Liver (tissue), 9 donors: Measurements from ENCODE around the gene CFAP57. TPM values are rescaled to one million over a fixed set of nuclear protein-coding genes. Genes with fewer than 3 reads are reported as not detected.
A peak's percentile ranks its signal among the peaks of the same experiment; 100 is the strongest.

Experiments used
- DNase-seq: peaks from one replicate; pipeline ENCODE4 v3.0.0-alpha.2; 2017; ENCODE audit warnings: low spot score
- H3K27ac ChIP-seq, 2 donors: one replicate each; pipeline ENCODE4 v1.7.0; 2013; ENCODE audit warnings: inconsistent platforms in 2 of 2, low read length in 2 of 2, control low read depth in 1 of 2, low read depth in 1 of 2, mild to moderate bottlenecking in 1 of 2
- H3K27me3 ChIP-seq, 4 donors: one replicate each; pipeline versions ENCODE4 v1.6.1 to v1.7.0; 2013; ENCODE audit warnings: low read length in 3 of 4, inconsistent platforms in 1 of 4, mild to moderate bottlenecking in 1 of 4, moderate library complexity in 1 of 4; ENCODE audit not compliant: control insufficient read depth in 4 of 4, insufficient read depth in 4 of 4
- H3K36me3 ChIP-seq, 4 donors: one replicate each; pipeline versions ENCODE4 v1.6.1 to v1.7.0; 2013; ENCODE audit warnings: low read length in 3 of 4, mild to moderate bottlenecking in 3 of 4, low read depth in 1 of 4, moderate library complexity in 1 of 4; ENCODE audit not compliant: control insufficient read depth in 4 of 4, insufficient read depth in 3 of 4
- H3K4me1 ChIP-seq, 4 donors: one replicate each; pipeline versions ENCODE4 v1.6.1 to v1.7.0; 2013; ENCODE audit warnings: low read length in 3 of 4, mild to moderate bottlenecking in 3 of 4, moderate library complexity in 1 of 4; ENCODE audit not compliant: control insufficient read depth in 4 of 4, insufficient read depth in 4 of 4
- H3K4me3 ChIP-seq, 3 donors: one replicate each; pipeline versions ENCODE4 v1.6.1 to v1.7.0; 2013; ENCODE audit warnings: low read length in 3 of 3, control low read depth in 1 of 3, low read depth in 1 of 3, mild to moderate bottlenecking in 1 of 3
- H3K9ac ChIP-seq, 2 donors: one replicate each; pipeline ENCODE4 v1.7.0; 2013; ENCODE audit warnings: low read length in 2 of 2, mild to moderate bottlenecking in 2 of 2, moderate library complexity in 2 of 2, control low read depth in 1 of 2, low read depth in 1 of 2
- H3K9me3 ChIP-seq, 4 donors: one replicate each; pipeline versions ENCODE4 v1.6.1 to v1.7.0; 2013; ENCODE audit warnings: low read length in 3 of 4; ENCODE audit not compliant: control insufficient read depth in 4 of 4
- ATF3 ChIP-seq: IDR thresholded peaks from 2 replicates; pipeline ENCODE4 v1.6.1; 2016; ENCODE audit warnings: antibody characterized with exemption
- CTCF ChIP-seq: fragments of 150-350 bp; IDR thresholded peaks from 2 replicates; pipeline ENCODE4 v1.5.1; 2017; ENCODE audit warnings: improper control_type of control experiment, low read depth, low read length; ENCODE audit not compliant: missing input control
- EGR1 ChIP-seq, 2 donors: IDR thresholded peaks; 2 replicates each; pipeline ENCODE4 v1.6.1; 2016 to 2018; ENCODE audit warnings: antibody characterized with exemption in 2 of 2, low read depth in 2 of 2
- FOXA1 ChIP-seq: IDR thresholded peaks from 2 replicates; pipeline ENCODE4 v1.6.1; 2016; ENCODE audit warnings: antibody characterized with exemption
- FOXA2 ChIP-seq: IDR thresholded peaks from 2 replicates; pipeline ENCODE4 v1.6.1; 2016; ENCODE audit warnings: antibody characterized with exemption
- GABPA ChIP-seq, 2 donors: IDR thresholded peaks in 1 of 2; conservative IDR thresholded peaks in 1 of 2; 2 replicates each; pipeline ENCODE4 v1.6.1; 2016; ENCODE audit warnings: antibody characterized with exemption in 2 of 2, mild to moderate bottlenecking in 1 of 2, moderate library complexity in 1 of 2
- HNF4A ChIP-seq, 2 donors: conservative IDR thresholded peaks; 2 replicates each; pipeline ENCODE4 v1.6.1; 2016; ENCODE audit warnings: antibody characterized with exemption in 2 of 2, mild to moderate bottlenecking in 2 of 2
- HNF4G ChIP-seq: IDR thresholded peaks from 2 replicates; pipeline ENCODE4 v1.6.1; 2016; ENCODE audit warnings: antibody characterized with exemption
- JUND ChIP-seq, 2 donors: IDR thresholded peaks; 2 replicates each; pipeline ENCODE4 v1.6.1; 2016; ENCODE audit warnings: antibody characterized with exemption in 2 of 2
- MAX ChIP-seq: IDR thresholded peaks from 2 replicates; pipeline ENCODE4 v1.6.1; 2016; ENCODE audit warnings: antibody characterized with exemption
- NR2F2 ChIP-seq: IDR thresholded peaks from 2 replicates; pipeline ENCODE4 v1.6.1; 2016; ENCODE audit warnings: antibody characterized with exemption
- RAD21 ChIP-seq, 2 donors: IDR thresholded peaks; 2 replicates each; pipeline ENCODE4 v1.6.1; 2016; ENCODE audit warnings: antibody characterized with exemption in 2 of 2, mild to moderate bottlenecking in 2 of 2
- REST ChIP-seq: IDR thresholded peaks from 2 replicates; pipeline ENCODE4 v1.6.1; 2016; ENCODE audit warnings: antibody characterized with exemption, mild to moderate bottlenecking
- RXRA ChIP-seq, 2 donors: IDR thresholded peaks; 2 replicates each; pipeline ENCODE4 v1.6.1; 2017 to 2018; ENCODE audit warnings: antibody characterized with exemption in 2 of 2, mild to moderate bottlenecking in 1 of 2
- SP1 ChIP-seq: IDR thresholded peaks from 2 replicates; pipeline ENCODE4 v1.6.1; 2018; ENCODE audit warnings: antibody characterized with exemption, mild to moderate bottlenecking
- TAF1 ChIP-seq: conservative IDR thresholded peaks from 2 replicates; pipeline ENCODE4 v1.6.1; 2016; ENCODE audit warnings: antibody characterized with exemption, mild to moderate bottlenecking
- YY1 ChIP-seq: IDR thresholded peaks from 2 replicates; pipeline ENCODE4 v1.6.1; 2016; ENCODE audit warnings: antibody characterized with exemption, mild to moderate bottlenecking
- ZBTB33 ChIP-seq: IDR thresholded peaks from 2 replicates; pipeline ENCODE4 v1.6.1; 2016; ENCODE audit warnings: antibody characterized with exemption
- WGBS: extraction: QIAGEN DNeasy Blood & Tissue Kit; methylation state at CpG from one replicate; pipeline ENCODE4 v1.1.7; 2013; 5-methylcytosine and 5-hydroxymethylcytosine counted together
- polyA plus RNA-seq, 2 donors: library from polyadenylated mRNA; stranded (reverse) in 1 of 2; unstranded in 1 of 2; fragments of 200-250 nt in 1 of 2; fragments of >200 nt in 1 of 2; fragmentation: Nextera tagmentation in 1 of 2; extraction: Ambion mirVana in 1 of 2; gene quantifications; one replicate each; pipeline versions ENCODE4 v1.2.1 to v1.2.3, GENCODE V29; 2013 to 2015
- total RNA-seq, 2 donors: library from RNA; depleted of rRNA; stranded (reverse); fragments of >200 nt; gene quantifications; one replicate each; pipeline ENCODE4 v1.2.3, GENCODE V29; 2014
- donor health status: healthy.
- donor health status: healthy.
- donor health status: healthy.
- donor health status: healthy.
- donor health status: healthy.

The CFAP57 gene
- total and polyA plus RNA-seq, 4 donors, result under 0.01 to 14.5 (median 0.10) TPM

- Histone ChIP-seq H3K9me3 (no peaks in the 10 kb centered on the region), H3K4me1 (peaks cover 5 to 50% (median 41%) of the 10 kb centered on the region in 4 donors), H3K27me3 (no peaks in the 10 kb centered on the region), H3K27ac (no peak overlapping the region), H3K36me3 (no peaks in the 10 kb centered on the region), H3K9ac (no peak overlapping the region), H3K4me3 (no peak overlapping the region)
- TF ChIP-seq ATF3 (no peak), RXRA (IDR thresholded peaks at IDR 0.05) (no peak), FOXA2 (no peak), ZBTB33 (no peak), JUND (IDR thresholded peaks at IDR 0.05) (no peak), SP1 (no peak)
- WGBS, result 88% methylated on average over 4 of the region's 4 CpGs
- peak; percentile 13 for DNase-seq
Measured at GRCh38 chr1:43232482-43232881, 60.4 kb downstream of the CFAP57 start.

GRCh38 chr1:43233631-43234030 is 61.5 kb downstream of the CFAP57 start:
- no peaks in the 10 kb centered on the region for H3K27me3 ChIP-seq
- 90% methylated on average over 5 of the region's 5 CpGs for WGBS
- H3K9ac ChIP-seq, result no peak overlapping the region
- DNase-seq, result no peak
- H3K9me3 ChIP-seq, result no peaks in the 10 kb centered on the region
- no peak overlapping the region for H3K27ac ChIP-seq
- no peak overlapping the region for H3K4me3 ChIP-seq
- no peak for TF ChIP-seq ATF3
- no peak for TF ChIP-seq HNF4A (conservative IDR thresholded peaks at IDR 0.05)
- no peak for TF ChIP-seq CTCF
- no peak for TF ChIP-seq FOXA1
- no peak for TF ChIP-seq TAF1
- TF ChIP-seq HNF4G, result no peak
- no peak for TF ChIP-seq SP1
- no peak for TF ChIP-seq EGR1 (IDR thresholded peaks at IDR 0.05; ENCODE audit: low read depth in 2 of 2)
- no peak for TF ChIP-seq JUND (IDR thresholded peaks at IDR 0.05)
- no peak for TF ChIP-seq RXRA (IDR thresholded peaks at IDR 0.05)
- TF ChIP-seq MAX, result no peak
- TF ChIP-seq YY1, result no peak
- no peak for TF ChIP-seq ZBTB33
- TF ChIP-seq GABPA (IDR thresholded peaks at IDR 0.05 in 1 of 2, conservative IDR thresholded peaks at IDR 0.05 in 1 of 2), result no peak
- no peak for TF ChIP-seq REST
- no peak for TF ChIP-seq RAD21 (IDR thresholded peaks at IDR 0.05)
- TF ChIP-seq NR2F2, result no peak
- TF ChIP-seq FOXA2, result no peak
- no peaks in the 10 kb centered on the region for H3K36me3 ChIP-seq
- peaks cover 6 to 62% (median 52%) of the 10 kb centered on the region in 4 donors for H3K4me1 ChIP-seq
